IMR-90 (cell line): ENCODE measurements around the gene ZMIZ2.

Experiments used
- CTCF ChIP-seq: conservative IDR thresholded peaks from 2 replicates; pipeline ENCODE4 v1.5.1; 2012; ENCODE audit warnings: mild to moderate bottlenecking, low read depth, low read length, improper control_type of control experiment
- MAFK ChIP-seq: IDR thresholded peaks from 2 replicates; pipeline ENCODE4 v1.6.1; 2012; ENCODE audit warnings: low read depth, low read length, improper control_type of control experiment
- MAZ ChIP-seq: IDR thresholded peaks from 2 replicates; pipeline ENCODE4 v1.6.1; 2012; ENCODE audit warnings: low read depth, mild to moderate bottlenecking, low read length, improper control_type of control experiment, moderate library complexity, borderline replicate concordance
- MXI1 ChIP-seq: IDR thresholded peaks from 2 replicates; pipeline ENCODE4 v1.6.1; 2012; ENCODE audit warnings: low read depth, mild to moderate bottlenecking, low read length, moderate library complexity, borderline replicate concordance
- NFE2L2 ChIP-seq: fragments of 150-350 bp; IDR thresholded peaks from 2 replicates; pipeline ENCODE4 v1.6.1; 2016; ENCODE audit warnings: low read depth, mild to moderate bottlenecking, low read length
- POLR2A ChIP-seq: IDR thresholded peaks from 2 replicates; pipeline ENCODE4 v1.6.1; 2012; ENCODE audit warnings: mild to moderate bottlenecking, low read depth, low read length
- RAD21 ChIP-seq: IDR thresholded peaks from 2 replicates; pipeline ENCODE4 v1.6.1; 2012; ENCODE audit warnings: low read length, improper control_type of control experiment
- TF ChIP-seq, protein P1 (sequence below): fragments of 150-350 bp; IDR thresholded peaks from 2 replicates; pipeline ENCODE4 v1.6.1; 2016; ENCODE audit warnings: low read depth, mild to moderate bottlenecking, low read length, moderate library complexity, borderline replicate concordance

- TF ChIP-seq CTCF (no peak), MXI1 (no peak), NFE2L2 (no peak), MAZ (no peak), RAD21 (no peak), POLR2A (no peak), MAFK (no peak)
- TF ChIP-seq, protein P1, sequence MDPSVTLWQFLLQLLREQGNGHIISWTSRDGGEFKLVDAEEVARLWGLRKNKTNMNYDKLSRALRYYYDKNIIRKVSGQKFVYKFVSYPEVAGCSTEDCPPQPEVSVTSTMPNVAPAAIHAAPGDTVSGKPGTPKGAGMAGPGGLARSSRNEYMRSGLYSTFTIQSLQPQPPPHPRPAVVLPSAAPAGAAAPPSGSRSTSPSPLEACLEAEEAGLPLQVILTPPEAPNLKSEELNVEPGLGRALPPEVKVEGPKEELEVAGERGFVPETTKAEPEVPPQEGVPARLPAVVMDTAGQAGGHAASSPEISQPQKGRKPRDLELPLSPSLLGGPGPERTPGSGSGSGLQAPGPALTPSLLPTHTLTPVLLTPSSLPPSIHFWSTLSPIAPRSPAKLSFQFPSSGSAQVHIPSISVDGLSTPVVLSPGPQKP: no peak
Observed at GRCh38 chr7:44772440-44772839, 23.8 kb downstream of the ZMIZ2 start.
